DMS53 (cell line): Measurements from ENCODE around the gene DTX3L.
A peak's percentile ranks its signal among the peaks of the same experiment; 100 is the strongest.
"Not testable (repeated sequence)": the region's sequence is repeated elsewhere in the genome, so short reads cannot be mapped to it uniquely, and the experiment has no call there.

ENCODE experiments used
- DNase-seq: peaks from one replicate; lab custom pipeline; 2025; lab: John Stamatoyannopoulos, UW

The DTX3L gene

DNA sequence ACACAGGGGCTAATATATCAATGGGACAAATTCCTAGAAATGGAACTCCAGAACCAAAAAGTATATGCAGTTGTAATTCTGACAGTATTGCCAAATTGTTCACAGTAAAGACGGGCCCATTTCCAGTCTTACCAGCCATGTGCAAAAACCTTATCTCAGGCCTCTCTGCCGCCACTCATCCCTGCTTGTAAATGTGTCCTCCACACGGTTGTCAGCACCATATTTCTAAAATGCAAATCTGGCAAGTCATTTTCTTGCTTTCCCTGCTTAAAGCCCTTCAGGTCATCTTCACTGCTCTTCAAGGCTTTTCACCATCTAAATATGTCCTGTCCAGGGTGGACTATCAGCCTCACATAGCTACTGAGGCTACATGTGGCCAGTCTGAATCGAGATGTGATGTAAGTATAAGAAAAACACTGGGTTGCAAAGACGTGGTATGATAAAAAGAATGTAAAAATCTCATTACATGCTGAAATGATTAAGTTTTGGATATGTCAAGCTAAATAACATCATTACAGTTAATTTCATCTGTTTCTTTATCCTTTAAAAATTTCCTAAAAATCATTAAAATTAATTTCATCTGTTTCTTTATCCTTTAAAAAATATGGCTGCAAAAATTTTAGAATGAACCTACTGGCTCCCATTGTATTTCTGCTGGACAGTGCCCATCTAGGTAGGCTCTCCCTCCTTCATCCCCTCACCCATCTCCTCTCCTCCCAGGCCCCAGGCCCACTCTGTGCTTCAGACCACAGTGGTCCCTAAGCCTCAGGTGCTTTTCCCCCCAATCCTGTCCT is 1.0 kb upstream of the DTX3L start:
- DNase-seq: no peak

DNA sequence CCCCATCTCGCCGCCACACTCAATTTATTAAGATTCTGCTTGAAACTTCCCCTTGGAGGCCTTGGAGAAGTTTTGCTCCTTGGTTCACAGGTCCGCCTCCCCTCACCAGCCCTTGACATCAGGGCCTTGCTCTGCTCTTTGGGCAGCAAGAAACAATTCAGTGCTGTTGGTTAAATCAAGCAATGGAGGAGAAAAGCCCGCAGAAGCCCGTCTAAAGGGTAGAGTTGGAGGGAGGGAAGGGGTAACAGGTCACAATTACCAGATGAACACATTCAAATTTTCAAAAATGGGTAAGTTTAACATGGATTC is 467 bp upstream of the DTX3L start:
- peak; percentile 33 for DNase-seq

DNA sequence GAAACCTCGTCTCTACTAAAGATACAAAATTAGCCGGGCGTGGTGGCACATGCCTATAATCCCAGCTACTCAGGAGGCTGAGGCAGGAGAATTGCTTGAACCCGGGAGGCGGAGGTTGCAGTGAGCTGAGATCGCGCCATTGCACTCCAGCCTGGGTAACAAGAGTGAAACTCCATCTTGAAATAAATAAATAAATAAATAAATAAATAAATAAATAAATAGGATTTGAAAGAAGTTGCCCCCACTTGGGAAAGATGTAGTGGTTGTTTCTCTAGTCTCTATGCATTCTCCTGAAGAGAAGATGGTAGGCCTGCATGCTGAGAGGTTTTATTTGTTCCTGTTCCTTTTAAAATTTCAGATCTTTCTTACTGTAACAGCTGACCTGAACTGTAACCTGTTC is 4.0 kb downstream of the DTX3L start:
- not testable (repeated sequence) for DNase-seq

DNA sequence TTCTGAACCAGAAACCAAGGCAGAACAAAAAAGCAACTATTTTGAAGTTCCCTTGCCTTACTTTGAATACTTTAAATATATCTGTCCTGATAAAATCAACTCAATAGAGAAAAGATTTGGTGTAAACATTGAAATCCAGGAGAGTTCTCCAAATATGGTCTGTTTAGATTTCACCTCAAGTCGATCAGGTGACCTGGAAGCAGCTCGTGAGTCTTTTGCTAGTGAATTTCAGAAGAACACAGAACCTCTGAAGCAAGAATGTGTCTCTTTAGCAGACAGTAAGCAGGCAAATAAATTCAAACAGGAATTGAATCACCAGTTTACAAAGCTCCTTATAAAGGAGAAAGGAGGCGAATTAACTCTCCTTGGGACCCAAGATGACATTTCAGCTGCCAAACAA is 4.6 kb downstream of the DTX3L start:
- DNase-seq: no peak

DNA sequence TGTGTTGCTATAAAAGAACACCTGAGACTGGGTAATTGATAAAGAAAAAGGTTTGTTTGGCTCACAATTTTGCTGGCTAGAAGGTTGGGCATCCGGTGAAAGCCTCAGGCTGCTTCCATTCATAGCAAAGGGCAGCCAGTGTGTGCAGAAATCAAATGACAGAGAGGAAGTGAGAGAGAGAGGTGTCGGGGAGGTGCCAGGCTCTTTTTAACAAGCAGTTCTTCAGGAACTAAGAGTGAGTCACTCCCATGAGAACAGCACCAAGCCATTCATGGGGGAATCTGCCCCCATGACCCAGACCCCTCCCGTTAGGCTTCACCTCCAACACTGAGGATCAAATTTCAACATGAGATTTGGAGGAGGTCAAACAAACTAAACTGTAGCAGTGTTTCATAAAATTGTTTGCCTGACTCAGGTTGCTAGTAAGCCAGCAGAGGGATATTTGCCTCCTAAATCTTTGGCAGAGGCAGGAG is 8.8 kb downstream of the DTX3L start:
- peak; percentile 29 for DNase-seq

DNA sequence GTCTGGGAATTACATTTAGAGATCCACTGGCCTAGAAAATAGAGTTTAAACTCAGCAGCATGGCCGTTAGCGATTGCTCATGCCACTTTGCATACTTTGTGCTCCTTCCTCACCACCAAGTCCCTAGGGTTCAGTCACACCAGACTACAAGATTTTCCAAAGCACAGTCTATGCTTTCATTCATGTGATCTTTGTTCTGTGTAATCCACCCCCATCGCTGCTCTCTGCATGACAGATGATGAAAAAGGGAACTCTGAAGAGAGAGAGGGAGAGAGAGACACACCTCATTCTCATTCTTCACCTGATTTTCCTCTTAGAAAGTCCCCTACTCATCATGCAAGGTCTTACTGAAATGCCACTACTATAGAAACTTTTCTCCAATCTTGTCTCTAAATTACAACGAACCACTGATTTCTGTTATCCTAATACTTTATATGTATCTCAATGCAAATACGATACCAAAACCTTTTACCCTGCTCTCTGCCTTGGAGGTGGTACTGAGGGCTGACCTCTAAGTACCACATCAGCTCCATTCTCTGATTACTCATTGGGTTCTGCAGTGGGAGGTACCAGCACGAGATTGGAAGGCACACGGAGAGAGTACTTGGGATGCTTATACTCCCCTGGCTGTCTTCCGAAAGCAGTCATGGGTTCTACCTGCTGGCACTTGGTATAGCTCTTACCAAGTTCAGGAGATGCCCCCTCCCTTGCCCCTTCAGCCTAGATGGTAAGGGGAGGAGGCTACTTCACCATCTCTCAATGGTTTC is 12.2 kb downstream of the DTX3L start:
- DNase-seq: no peak

DNA sequence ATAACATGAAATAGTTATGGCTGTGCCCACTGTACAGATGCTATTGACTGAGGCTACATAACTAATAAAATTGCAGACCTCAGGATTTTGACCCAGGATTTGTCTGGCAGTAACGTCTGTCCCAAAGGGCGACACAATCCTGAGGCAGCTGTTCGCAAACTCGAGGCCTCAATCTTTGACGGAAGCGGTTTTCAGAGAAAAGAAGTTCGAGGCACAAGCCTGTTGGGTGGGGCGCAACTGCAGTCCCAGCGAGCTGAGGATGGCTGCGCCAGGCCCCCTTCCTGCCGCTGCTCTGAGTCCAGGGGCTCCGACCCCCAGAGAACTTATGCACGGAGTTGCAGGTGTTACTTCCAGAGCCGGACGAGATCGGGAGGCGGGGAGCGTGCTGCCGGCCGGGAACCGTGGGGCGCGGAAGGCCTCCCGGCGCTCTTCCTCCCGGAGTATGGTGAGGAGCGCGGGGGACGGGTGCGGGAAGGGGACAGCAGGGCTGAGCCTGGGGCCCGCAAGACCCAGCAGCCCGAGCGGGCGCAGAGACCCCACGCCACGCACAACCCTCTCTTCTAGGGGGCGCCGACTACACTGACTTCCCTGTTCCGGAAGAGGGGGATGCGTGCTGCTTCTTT is 13.4 kb downstream of the DTX3L start, which contains the start of gene PARP15:
Gene PARP15, plus strand, starts transcription at position 242 of the 623 bp plus-strand sequence. Its CDS starts 18 bp downstream, at position 260.
- no peak for DNase-seq

DNA sequence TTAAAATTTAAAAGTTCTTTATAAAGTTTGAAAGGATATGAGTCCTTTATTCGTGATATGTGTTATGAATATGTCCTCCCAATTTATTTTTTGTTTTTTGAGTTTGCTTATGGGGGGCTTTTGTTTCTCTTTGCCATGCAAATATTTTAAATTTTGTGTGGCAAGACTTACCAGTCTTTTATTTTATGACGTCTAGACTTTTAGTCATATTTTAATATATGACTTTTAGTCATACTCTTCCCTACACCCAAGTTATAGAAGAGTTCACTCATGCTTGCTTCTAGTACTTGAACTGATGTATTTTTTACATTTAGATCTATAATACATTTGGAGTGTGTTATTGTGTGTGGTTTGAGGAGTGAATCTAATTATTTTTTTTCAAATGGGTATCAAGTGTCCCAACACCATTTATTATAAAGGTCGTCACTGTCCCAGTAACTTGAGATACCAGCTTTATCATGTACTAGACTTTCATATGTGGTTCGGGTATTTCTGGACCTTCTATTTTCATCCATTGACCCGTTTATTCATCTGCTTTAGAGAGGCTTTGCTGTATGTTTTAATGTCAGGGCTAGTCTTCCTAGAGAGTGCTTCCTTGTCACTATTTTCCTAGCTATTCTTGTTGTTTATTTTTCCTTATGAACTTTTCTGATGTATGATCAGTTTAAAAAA is 14.1 kb downstream of the DTX3L start:
- DNase-seq: no peak

DNA sequence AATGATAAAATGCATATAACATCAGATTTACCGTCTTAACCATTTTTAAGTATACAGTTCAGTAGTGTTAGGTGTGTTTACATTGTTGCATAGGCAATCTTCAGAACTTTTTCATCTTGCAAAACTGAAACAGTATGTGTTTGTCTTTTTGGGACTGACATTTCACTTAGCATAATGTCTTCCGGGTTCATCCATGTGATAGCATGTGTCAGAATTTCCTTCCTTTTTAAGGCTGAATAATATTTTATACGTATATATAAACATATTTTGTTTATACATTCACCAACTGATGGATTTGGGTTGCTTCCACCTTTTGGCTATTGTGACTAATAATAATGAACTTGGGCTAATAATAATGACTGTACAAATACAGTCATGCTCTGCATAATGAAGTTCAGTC is 16.3 kb downstream of the DTX3L start:
- DNase-seq: no peak

DNA sequence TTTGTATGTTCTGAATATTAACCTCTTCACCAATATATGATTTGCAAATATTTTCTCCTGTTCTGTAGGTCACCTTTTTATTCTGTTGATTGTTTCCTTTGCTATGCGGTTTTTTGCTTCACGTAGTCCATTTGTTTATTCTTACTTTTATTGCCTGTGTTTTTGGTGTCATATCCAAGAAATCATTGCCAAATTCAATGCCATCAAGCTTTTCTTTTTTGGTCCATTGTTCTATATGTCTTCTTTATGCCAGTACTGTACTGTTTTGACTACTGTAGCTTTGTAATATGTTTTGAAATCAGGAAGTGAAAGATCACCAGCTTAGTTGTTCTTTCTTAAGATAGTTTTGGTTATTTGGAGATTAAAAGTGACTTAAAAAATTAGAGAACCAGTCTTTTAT is 17.5 kb downstream of the DTX3L start:
- no peak for DNase-seq

DNA sequence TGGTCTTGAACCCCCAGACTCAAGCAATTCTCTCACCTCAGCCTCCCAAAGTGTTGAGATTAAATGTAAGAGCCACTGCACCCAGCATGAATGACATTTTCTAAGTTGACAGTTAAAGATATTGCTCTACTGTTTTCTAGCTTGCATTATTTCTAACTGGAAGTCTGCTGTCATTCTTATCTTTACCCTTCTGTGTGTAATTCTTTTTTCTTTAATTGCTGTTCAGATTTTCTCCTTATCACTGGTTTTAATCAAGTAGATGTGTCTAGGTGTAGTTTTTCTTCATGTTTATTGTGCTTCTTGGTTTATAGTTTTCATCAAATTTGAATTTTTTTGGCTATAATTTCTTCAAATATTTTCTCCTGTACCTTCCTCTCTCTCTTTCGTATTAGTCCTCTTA is 18.3 kb downstream of the DTX3L start:
- no peak for DNase-seq

DNA sequence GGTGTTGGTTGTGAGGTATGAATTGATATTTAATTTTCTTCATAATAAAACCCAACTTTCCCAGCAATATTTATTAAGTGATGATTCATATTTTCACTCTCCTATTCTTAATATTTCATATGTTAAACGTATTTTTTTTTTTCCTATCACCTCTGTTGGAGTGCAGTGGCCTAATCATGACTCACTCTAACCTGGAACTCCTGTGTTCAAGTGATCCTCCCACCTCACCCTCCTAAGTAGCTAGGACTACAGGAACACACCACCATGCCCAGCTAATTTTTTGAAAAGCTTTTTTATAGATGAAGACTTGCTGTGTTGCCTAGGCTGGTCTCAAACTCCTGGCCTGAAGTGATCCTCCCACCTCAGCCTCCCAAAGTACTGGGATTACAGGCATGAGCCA is 22.0 kb downstream of the DTX3L start:
- DNase-seq: peak; percentile 2

DNA sequence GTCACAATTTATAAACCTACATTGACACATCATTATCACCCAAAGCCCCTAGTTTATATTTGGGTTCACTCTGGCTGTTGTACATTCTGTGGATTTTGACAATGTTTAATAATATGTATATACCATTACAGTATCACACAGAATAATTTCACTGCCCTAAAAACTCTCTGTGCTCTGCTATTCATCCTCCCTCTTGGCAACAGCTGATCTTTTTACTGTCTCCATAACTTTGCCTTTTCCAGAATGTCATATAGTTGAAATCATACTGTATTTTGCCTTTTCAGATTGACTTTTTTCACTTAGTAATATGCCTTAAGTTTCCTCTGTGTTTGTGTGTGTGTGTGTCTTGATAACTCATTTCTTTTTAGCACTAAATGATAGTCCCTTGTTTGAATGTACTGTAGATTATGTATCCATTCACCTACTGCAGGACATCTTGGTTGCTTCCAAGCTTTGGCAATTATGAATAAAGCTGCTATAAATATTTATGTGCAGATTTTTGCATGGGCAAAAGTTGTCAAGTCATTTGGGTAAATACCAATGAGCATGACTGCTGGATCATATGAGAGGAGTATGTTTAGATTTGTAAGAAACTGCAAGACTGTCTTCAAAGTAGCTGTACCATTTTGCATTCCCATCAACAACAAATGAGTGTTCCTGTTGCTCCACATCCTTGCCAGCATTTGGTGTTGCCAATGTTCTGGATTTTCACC is 22.8 kb downstream of the DTX3L start:
- DNase-seq: no peak

DNA sequence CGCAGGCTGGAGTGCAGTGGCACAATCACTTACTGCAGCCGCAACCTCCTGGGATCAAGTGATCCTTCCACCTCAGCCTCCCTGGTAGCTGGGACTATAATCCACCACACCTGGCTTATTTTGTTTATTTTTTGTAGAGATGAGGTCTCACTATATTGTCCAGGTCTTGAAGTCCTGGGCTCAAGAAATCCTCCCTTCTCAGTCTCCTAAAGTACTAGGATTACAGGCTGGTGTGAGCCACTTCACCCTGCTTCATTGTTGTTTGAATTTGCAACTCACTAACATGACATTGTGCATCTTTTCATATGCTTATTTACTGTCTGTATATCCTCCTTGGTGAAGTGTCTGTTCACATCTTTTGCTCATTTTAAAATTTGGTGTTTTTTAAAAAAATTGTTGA is 23.4 kb downstream of the DTX3L start:
- DNase-seq: no peak

DNA sequence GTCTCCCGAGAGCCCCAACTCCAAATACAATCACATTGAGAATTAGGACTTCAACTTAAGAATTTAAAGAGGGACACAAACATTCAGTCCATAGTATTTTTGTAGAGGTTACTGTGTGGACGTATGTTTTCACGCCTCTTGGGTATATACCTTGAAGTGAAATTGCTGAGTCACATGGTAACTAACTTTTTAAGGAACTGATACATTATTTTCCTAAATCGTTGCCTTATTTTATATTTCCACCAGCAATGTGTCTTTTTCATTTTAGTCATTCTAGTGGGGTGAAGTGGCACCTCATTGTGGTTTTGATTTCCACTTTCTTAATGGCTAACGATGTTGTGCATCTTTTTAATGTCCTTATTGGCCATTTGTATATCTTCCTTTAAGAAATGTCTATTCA is 25.2 kb downstream of the DTX3L start:
- DNase-seq: no peak

DNA sequence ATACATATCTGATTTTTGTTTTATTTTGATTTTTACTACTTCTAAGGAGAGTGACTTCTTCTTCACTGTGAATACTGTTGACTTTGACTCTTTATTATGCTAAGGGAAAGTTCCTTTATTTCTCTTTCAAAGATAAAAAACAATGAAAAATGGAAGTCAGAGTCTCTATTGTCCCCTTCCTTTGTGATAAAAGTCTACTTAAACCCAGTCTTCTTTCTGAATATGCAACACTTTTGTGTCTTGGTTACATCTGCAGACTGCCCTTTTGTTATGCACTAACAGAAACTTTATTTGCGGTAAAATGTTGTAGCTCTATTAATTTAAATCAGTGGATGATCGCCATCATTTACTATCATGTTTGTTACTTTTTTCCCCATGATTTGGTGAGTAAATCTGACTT is 26.5 kb downstream of the DTX3L start:
- DNase-seq: no peak

DNA sequence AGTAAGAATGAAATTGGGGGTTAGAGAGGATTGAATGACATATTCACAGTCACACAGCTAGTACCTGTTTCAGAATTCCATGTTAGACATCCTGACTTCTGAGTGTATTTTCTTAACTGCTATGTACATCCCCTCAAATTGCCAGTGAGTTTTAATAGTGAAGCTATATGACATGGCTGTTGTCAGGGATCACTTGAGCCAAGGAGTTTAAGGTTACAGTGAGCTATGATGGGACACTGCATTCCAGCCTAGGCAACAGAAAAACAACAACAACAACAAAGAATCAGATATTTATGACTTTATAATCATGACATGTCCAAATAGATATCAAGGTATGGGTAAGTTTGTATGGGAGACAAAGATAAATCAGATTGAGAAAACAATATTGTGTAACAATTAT is 29.9 kb downstream of the DTX3L start:
- DNase-seq: no peak

DNA sequence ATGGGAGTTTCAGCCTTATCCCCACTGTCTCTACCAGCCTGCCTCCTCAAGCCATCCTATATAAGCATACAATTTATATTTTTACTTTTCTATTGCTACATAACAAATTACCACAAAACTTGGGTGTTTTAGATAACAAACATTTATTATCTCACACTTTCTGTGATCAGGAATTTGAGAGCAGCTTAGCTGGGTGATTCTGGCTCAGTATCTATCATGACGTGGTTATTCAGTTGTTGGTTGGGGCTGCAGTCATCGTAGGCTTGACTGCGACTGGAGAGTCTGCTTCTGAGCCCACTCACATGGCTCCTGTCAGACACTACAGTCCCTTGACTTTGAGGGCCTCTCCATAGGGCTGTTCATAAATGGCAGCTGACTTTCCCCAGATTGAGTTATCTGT is 34.0 kb downstream of the DTX3L start:
- DNase-seq: no peak

DNA sequence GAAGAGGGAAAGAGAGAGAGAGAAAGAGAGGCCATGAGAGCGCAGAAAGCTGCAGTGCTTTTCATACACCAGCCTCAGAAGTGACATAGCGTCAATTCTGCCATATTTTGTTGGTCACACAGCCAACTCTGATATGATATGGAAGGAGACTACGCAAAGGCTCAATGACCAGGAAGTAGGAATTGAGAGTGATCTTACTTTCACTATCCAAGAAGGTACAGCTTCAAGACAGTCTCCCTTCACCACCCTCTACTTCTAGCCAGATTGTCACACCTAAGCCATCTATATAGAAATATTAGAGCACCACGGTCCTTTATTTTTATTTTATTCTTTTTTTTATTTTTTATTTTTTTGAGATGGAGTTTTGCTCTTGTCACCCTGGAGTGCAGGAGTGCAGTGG is 34.4 kb downstream of the DTX3L start:
- peak; percentile 19 for DNase-seq

DNA sequence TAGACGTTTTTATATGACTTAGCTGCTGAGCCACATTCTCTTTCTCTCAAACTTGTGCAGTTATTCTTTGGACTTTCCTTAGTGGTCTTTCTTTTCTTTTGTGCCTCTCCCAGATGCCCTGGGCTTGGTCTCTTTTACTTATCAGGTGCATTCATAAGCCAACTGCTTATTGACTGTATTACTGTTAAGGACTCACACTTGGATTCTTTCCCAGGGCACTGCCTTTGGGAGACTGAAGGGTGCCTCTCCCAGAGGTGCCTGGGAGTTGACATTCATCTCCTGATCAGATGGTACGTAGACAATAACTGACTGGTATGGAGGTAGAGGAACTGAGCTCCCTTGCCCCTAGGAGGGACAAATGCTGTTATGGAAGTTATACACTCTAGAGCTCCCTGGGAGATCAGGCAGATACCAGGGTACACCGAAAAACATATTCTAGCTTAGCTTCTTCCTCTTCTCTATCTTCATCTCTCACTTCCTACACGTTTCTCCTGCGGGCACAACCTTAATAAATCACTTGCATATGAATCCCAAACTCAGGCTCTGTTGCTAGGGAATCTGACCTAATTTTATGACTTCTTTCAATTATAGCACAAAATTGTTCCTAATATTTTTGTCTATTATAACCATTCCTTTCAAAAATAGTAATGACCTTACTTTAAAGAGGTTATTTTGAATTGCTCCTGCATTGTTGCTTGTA is 38.0 kb downstream of the DTX3L start:
- no peak for DNase-seq

DNA sequence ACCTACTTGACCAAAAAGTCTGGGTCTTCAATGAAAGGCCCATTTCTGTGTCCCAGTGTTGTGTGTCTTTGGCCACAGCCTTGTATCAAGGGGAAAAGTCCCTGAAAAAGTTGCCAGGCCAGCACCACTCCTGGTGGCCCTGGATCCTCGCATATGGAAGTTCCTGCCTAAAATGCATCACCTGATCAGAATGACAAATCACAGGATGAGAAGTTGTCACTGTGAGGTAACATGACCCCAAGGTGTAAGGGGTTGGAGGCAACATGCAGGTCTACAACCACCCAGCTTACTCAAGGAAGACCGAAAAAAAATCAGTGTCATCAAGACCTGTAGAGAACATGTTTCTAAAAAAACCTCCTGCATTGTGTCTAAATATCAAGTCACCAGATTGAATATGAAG is 38.9 kb downstream of the DTX3L start:
- DNase-seq: no peak
